GM12864 (cell line): ENCODE measurements around the gene RABL3.
A peak's percentile ranks its signal among the peaks of the same experiment; 100 is the strongest.
"Not testable (repeated sequence)": the region's sequence is repeated elsewhere in the genome, so short reads cannot be mapped to it uniquely, and the experiment has no call there.

ENCODE experiments used
- DNase-seq: peaks from one replicate; pipeline ENCODE4 v3.0.0-alpha.2; 2011; ENCODE audit warnings: low read depth
- H3K4me3 ChIP-seq: 2 replicates; pipeline ENCODE4 v1.5.1; 2011; ENCODE audit warnings: mild to moderate bottlenecking, low read depth, low read length, control low read depth
- CTCF ChIP-seq: IDR thresholded peaks from 2 replicates; pipeline ENCODE4 v1.5.1; 2011; ENCODE audit warnings: low read depth, mild to moderate bottlenecking, moderate library complexity, low read length, control low read depth, inconsistent platforms; ENCODE audit errors: missing control alignments

Gene RABL3

DNA sequence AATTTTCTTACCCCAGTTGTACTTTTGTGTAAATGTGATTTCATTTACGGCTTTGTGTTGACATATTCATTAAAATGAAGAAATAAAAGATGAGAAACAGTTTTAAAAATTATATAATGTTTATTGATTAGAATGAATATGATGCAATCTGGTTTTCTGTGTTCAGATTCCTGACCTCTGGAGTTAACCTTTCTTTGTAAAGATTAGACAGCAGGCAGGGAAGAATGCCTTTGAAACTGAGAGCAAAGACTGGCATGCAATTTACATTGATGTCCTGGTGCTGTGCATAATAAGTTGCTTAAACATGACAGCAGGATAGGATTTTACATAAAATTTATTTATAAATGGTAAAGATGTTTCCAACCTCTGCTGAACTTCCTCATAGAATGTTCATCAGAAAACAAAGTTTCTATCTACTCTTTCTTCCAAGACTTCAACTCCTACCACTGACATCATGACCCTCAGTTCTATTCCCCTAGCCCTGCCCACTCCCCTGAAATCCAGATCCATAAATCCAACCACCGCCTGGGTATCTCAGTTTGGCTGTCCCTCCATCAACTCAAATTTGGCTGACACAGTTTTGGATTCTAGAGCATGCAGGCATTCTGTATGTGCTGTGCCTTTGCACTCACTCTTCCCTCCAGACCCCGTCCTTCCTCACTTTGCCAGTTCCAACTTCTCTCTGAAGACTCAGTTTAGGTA, 62.0 kb downstream of the RABL3 start:
- no peak for DNase-seq
- H3K4me3 ChIP-seq = no peak overlapping the region
- TF ChIP-seq CTCF = no peak

GRCh38 chr3:120678984-120679383, 63.3 kb downstream of the RABL3 start:
- peak; percentile 2 for DNase-seq
- TF ChIP-seq CTCF = no peak
- H3K4me3 ChIP-seq = no peak overlapping the region

DNA sequence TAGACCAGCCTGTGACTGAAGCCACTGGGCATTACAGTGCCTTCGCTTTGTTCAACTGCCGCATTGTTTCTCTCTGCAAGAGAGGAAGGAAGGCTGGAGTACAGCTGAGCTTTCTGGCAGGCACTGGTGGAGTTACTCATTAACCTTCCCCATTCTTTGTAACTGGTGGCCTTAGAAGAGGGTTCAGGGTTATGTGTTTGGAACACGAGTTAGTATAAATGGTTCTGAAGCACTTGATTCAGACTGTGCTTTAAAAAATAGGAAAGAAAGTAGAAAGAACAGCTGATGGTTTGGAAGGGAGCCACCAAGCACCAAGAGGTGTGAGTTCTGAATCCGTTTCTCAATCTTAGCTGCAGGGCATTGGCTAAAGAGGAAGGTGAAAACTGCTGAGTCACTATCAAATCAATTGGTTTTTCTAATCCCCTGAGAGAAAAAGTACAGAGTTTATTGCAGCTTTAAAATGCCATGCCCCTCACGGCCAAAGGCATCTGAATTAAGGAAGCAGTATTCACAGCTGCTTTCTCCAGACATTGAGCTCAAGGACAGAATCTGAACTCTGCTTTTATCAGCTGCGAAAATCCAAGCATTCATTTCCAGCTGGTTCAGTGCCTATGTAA, 63.9 kb downstream of the RABL3 start:
- no peak for DNase-seq
- H3K4me3 ChIP-seq = no peak overlapping the region
- no peak for TF ChIP-seq CTCF

DNA sequence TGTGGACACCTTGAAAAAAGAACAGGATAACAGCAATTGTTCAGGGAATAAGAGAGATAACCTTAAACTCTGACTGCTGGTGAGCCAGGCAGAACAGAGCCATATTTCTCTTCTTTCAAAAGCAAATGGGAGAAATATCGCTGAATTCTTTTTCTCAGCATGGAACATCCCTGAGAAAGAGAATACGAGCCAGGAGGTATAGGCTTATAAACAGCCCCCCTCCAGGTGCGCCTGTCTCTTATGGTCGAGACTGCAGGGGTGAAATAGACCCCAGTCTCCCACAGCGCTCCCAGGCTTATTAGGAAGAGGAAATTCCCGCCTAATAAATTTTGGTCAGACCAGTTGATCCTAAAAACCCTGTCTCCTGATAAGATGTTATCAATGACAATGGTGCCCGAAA, 65.1 kb downstream of the RABL3 start:
- not testable (repeated sequence) for H3K4me3 ChIP-seq, DNase-seq

DNA sequence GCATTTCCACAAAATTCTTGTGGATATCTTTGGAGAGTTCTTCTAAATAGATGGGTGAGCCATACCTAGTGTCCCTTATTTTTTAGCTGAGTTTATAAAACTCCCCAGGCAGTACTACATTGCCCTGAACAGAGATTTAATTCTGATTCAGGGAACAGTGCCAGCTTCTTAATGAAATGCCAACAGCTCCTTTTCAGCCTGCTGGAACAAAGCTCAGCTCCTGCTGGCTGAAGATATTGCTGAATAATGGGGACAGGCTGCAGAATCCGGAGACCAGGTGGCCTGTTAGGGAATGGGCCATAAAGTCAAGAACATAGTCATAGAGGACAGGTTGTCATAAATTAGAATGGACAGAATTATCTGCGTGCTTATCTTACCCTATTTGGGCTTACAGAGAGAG, 69.2 kb downstream of the RABL3 start:
- no peak overlapping the region for H3K4me3 ChIP-seq
- no peak for TF ChIP-seq CTCF
- DNase-seq = no peak

DNA sequence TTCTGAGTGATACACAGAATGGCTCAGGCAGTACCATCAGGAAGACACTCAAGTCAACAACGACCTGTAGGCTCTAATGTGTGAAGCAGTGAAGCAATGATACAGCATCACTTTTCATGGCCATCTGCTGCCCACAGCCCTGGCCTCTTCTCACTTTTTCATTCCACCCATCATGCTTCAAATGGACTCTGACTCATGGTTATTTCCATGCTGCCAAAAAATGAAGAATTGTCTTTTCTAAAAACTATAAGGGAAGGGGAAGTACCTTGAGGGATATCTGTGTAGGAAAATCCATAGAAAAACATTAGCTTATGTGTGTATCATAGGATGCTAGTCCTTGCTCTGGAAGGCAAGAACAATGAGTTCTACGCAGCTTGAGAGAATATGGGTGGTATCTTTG, 71.7 kb downstream of the RABL3 start:
- no peak for DNase-seq
- no peak overlapping the region for H3K4me3 ChIP-seq
- no peak for TF ChIP-seq CTCF

- DNase-seq = no peak
- TF ChIP-seq CTCF = no peak
- no peak overlapping the region for H3K4me3 ChIP-seq
Observed at GRCh38 chr3:120664926-120665325, 77.4 kb downstream of the RABL3 start.
